ENCODE measurements around the gene UGT2A1. TPM values are rescaled to one million over a fixed set of nuclear protein-coding genes. Genes with fewer than 3 reads are reported as not detected.

The UGT2A1 gene
- total and polyA plus RNA-seq, 4 donors, result 0.05 to 6.6 (median 0.25) TPM

DNA sequence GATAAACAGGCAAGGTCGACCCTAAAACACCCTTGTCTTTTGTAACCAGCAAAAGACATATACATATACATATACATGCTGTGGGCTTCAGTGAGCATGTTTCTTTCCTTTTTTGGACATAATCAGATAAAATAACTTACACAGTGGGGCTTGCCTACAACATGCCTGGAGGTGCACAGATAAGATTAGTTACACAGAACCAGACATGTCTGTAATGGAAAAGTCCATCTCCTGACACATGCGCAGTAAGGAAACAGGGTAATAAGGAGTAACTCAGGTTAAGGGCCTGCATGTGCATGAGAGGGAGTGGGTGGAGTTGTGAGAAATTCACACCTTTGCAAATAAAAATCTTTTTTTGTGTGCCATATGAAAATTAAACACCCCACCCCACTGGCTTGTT lies 3.4 kb downstream of the UGT2A1 start:
- Histone ChIP-seq H3K9ac (ENCODE audit: low read depth in 1 of 2, low read length in 2 of 2) (no peak overlapping the region), H3K27me3 (ENCODE audit: control insufficient read depth in 4 of 4, insufficient read depth in 4 of 4, low read length in 3 of 4) (no peaks in the 10 kb centered on the region), H3K36me3 (ENCODE audit: control insufficient read depth in 4 of 4, insufficient read depth in 3 of 4, low read depth in 1 of 4, low read length in 3 of 4) (no peaks in the 10 kb centered on the region), H3K4me1 (ENCODE audit: control insufficient read depth in 4 of 4, insufficient read depth in 4 of 4, low read length in 3 of 4) (no peaks in the 10 kb centered on the region), H3K4me3 (ENCODE audit: low read depth in 1 of 3, low read length in 3 of 3) (no peak overlapping the region), H3K9me3 (ENCODE audit: control insufficient read depth in 4 of 4, low read length in 3 of 4) (no peaks in the 10 kb centered on the region), H3K27ac (ENCODE audit: low read depth in 1 of 2, low read length in 2 of 2) (no peak overlapping the region)
- WGBS, result 74% methylated on average over 2 of the region's 2 CpGs
- TF ChIP-seq TAF1 (conservative IDR thresholded peaks at IDR 0.05) (no peak), ATF3 (IDR thresholded peaks at IDR 0.05) (no peak), CTCF (IDR thresholded peaks at IDR 0.05; ENCODE audit: low read depth, low read length, missing input control) (no peak), HNF4G (IDR thresholded peaks at IDR 0.05) (no peak), RXRA (IDR thresholded peaks at IDR 0.05) (no peak), FOXA1 (IDR thresholded peaks at IDR 0.05) (no peak), FOXA2 (IDR thresholded peaks at IDR 0.05) (no peak), EGR1 (IDR thresholded peaks at IDR 0.05; ENCODE audit: low read depth in 2 of 2) (no peak), HNF4A (conservative IDR thresholded peaks at IDR 0.05) (no peak), REST (IDR thresholded peaks at IDR 0.05) (no peak), JUND (IDR thresholded peaks at IDR 0.05) (no peak), GABPA (IDR thresholded peaks at IDR 0.05 in 1 of 2, conservative IDR thresholded peaks at IDR 0.05 in 1 of 2) (no peak), RAD21 (IDR thresholded peaks at IDR 0.05) (no peak), YY1 (IDR thresholded peaks at IDR 0.05) (no peak), NR2F2 (IDR thresholded peaks at IDR 0.05) (no peak), SP1 (IDR thresholded peaks at IDR 0.05) (no peak)
- TF ChIP-seq, protein P1, sequence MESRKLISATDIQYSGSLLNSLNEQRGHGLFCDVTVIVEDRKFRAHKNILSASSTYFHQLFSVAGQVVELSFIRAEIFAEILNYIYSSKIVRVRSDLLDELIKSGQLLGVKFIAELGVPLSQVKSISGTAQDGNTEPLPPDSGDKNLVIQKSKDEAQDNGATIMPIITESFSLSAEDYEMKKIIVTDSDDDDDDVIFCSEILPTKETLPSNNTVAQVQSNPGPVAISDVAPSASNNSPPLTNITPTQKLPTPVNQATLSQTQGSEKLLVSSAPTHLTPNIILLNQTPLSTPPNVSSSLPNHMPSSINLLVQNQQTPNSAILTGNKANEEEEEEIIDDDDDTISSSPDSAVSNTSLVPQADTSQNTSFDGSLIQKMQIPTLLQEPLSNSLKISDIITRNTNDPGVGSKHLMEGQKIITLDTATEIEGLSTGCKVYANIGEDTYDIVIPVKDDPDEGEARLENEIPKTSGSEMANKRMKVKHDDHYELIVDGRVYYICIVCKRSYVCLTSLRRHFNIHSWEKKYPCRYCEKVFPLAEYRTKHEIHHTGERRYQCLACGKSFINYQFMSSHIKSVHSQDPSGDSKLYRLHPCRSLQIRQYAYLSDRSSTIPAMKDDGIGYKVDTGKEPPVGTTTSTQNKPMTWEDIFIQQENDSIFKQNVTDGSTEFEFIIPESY (IDR thresholded peaks at IDR 0.05), result no peak
- TF ChIP-seq, protein P2, sequence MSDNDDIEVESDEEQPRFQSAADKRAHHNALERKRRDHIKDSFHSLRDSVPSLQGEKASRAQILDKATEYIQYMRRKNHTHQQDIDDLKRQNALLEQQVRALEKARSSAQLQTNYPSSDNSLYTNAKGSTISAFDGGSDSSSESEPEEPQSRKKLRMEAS (IDR thresholded peaks at IDR 0.05), result no peak
- no peak for DNase-seq (ENCODE audit: low spot score)
